Endodermal cell (in vitro differentiated cells): ENCODE data around the gene SLC27A5. TPM values are rescaled to one million over a fixed set of nuclear protein-coding genes. Genes with fewer than 3 reads are reported as not detected.
"Not testable (repeated sequence)": the region's sequence is repeated elsewhere in the genome, so short reads cannot be mapped to it uniquely, and the experiment has no call there.

Experiments
- DNase-seq: peaks from one replicate; pipeline ENCODE4 v3.0.0-alpha.2; 2017
- H3K27ac ChIP-seq: 2 replicates; pipeline ENCODE4 v1.5.1; 2013; ENCODE audit warnings: mild to moderate bottlenecking, low read depth, low read length, moderate library complexity
- H3K27me3 ChIP-seq: 2 replicates; pipeline ENCODE4 v1.6.1; 2013; ENCODE audit warnings: mild to moderate bottlenecking, low read length, moderate library complexity; ENCODE audit not compliant: insufficient read depth, control insufficient read depth, poor library complexity, severe bottlenecking
- H3K36me3 ChIP-seq: 2 replicates; pipeline ENCODE4 v1.7.0; 2013; ENCODE audit warnings: mild to moderate bottlenecking, low read length, moderate library complexity; ENCODE audit not compliant: control insufficient read depth, insufficient read depth
- H3K4me1 ChIP-seq: one replicate; pipeline ENCODE4 v1.7.0; 2013; ENCODE audit warnings: low read length; ENCODE audit not compliant: control insufficient read depth, insufficient read depth
- H3K4me3 ChIP-seq: 2 replicates; pipeline ENCODE4 v1.5.1; 2013; ENCODE audit warnings: mild to moderate bottlenecking, low read length, moderate library complexity
- H3K9ac ChIP-seq: 2 replicates; pipeline ENCODE4 v1.6.1; 2013; ENCODE audit warnings: mild to moderate bottlenecking, low read length, moderate library complexity; ENCODE audit not compliant: poor library complexity, severe bottlenecking; ENCODE audit errors: extremely low read depth
- H3K9me3 ChIP-seq: 2 replicates; pipeline ENCODE4 v1.6.1; 2013; ENCODE audit warnings: mild to moderate bottlenecking, low read length, moderate library complexity; ENCODE audit not compliant: control insufficient read depth
- H3K27ac Mint-ChIP-seq: 2 replicates; pipeline ENCODE4 v1.8.0; 2020; ENCODE audit warnings: mixed read lengths
- H3K27me3 Mint-ChIP-seq: 2 replicates; pipeline ENCODE4 v1.8.0; 2021; ENCODE audit warnings: mild to moderate bottlenecking, mixed read lengths; ENCODE audit not compliant: insufficient read depth
- H3K36me3 Mint-ChIP-seq: 2 replicates; pipeline ENCODE4 v1.8.0; 2020; ENCODE audit warnings: low read depth, mixed read lengths
- H3K4me1 Mint-ChIP-seq: 2 replicates; pipeline ENCODE4 v1.8.0; 2020; ENCODE audit warnings: mixed read lengths
- H3K4me3 Mint-ChIP-seq: 2 replicates; pipeline ENCODE4 v1.8.0; 2020; ENCODE audit warnings: mild to moderate bottlenecking, moderate library complexity, mixed read lengths
- H3K9me3 Mint-ChIP-seq: 2 replicates; pipeline ENCODE4 v1.8.0; 2020; ENCODE audit warnings: mild to moderate bottlenecking, mixed read lengths
- CTCF ChIP-seq: fragments of 200-600 bp; sonication (generic); conservative IDR thresholded peaks from 2 replicates; pipeline ENCODE4 v1.5.0; 2021; ENCODE audit warnings: antibody characterized with exemption, mild to moderate bottlenecking
- WGBS, 2 experiments: methylation state at CpG; one replicate each; pipeline versions ENCODE4 v1.1.5 to v1.1.7; 2013; ENCODE audit warnings: missing lambda C conversion rate in 2 of 2, mixed read lengths in 1 of 2; ENCODE audit not compliant: insufficient coverage in 1 of 2, insufficient read length in 1 of 2; 5-methylcytosine and 5-hydroxymethylcytosine counted together
- total RNA-seq, 2 donors: library from RNA; stranded (reverse); fragmentation: NEBNext Ultra II Directional in 1 of 2; extraction: Animal tissue kit (Norgen Biotek cat#: 25700) in 1 of 2; gene quantifications; 2 replicates in 1 of 2; 3 replicates in 1 of 2; pipeline ENCODE4 v1.2.1, GENCODE V29; 2021

The SLC27A5 gene
- total RNA-seq, 2 donors from 2014 or later, result 13.6 to 15.3 TPM

GRCh38 chr19:58509731-58510083 lies 2.1 kb downstream of the SLC27A5 start:
- H3K27ac ChIP-seq, result no peak overlapping the region
- H3K4me3 ChIP-seq, result no peak overlapping the region
- TF ChIP-seq CTCF, result no peak
- H3K4me1 Mint-ChIP-seq, result no peaks in the 10 kb centered on the region
- no peaks in the 10 kb centered on the region for H3K4me1 ChIP-seq
- H3K36me3 Mint-ChIP-seq, result peaks cover 3% of the 10 kb centered on the region
- peaks cover 10% of the 10 kb centered on the region for H3K9me3 ChIP-seq
- 91 to 97% methylated on average over 11 of the region's 11 CpGs for WGBS, 2 experiments
- H3K27me3 Mint-ChIP-seq, result peaks cover 5% of the 10 kb centered on the region
- H3K9ac ChIP-seq, result no peak overlapping the region
- no peaks in the 10 kb centered on the region for H3K27me3 ChIP-seq
- DNase-seq, result no peak
- no peaks in the 10 kb centered on the region for H3K36me3 ChIP-seq
- H3K27ac Mint-ChIP-seq, result no peak overlapping the region
- peaks cover 25% of the 10 kb centered on the region for H3K9me3 Mint-ChIP-seq
- H3K4me3 Mint-ChIP-seq, result no peak overlapping the region

GRCh38 chr19:58507602-58508223 lies 4.1 kb downstream of the SLC27A5 start:
- H3K27ac Mint-ChIP-seq, H3K4me1 ChIP-seq, H3K9ac ChIP-seq, H3K36me3 Mint-ChIP-seq, H3K27me3 ChIP-seq, H3K4me3 Mint-ChIP-seq, H3K4me1 Mint-ChIP-seq, H3K27ac ChIP-seq, H3K4me3 ChIP-seq, DNase-seq, H3K36me3 ChIP-seq: not testable (repeated sequence)
- H3K9me3 ChIP-seq, result peaks cover 10% of the 10 kb centered on the region
- WGBS, 2 experiments, result 87 to 92% methylated on average over 6 to 7 of the region's 8 CpGs
- Mint-ChIP-seq H3K9me3 (peaks cover 31% of the 10 kb centered on the region), H3K27me3 (peaks cover 10% of the 10 kb centered on the region)

- peaks cover 7% of the 10 kb centered on the region for H3K9me3 Mint-ChIP-seq
- no peaks in the 10 kb centered on the region for H3K36me3 Mint-ChIP-seq
- Histone ChIP-seq H3K27me3 (no peaks in the 10 kb centered on the region), H3K4me1 (no peaks in the 10 kb centered on the region), H3K4me3 (peak overlapping the region; percentile 92), H3K27ac (no peak overlapping the region), H3K9me3 (no peaks in the 10 kb centered on the region), H3K36me3 (no peaks in the 10 kb centered on the region), H3K9ac (no peak overlapping the region)
- no peak for TF ChIP-seq CTCF
- peak overlapping the region; percentile 71 for H3K4me3 Mint-ChIP-seq
- WGBS, 2 experiments, result 94 to 100% methylated on average over 8 to 14 of the region's 14 CpGs
- peaks cover 16% of the 10 kb centered on the region for H3K27me3 Mint-ChIP-seq
- H3K4me1 Mint-ChIP-seq, result peaks cover 9% of the 10 kb centered on the region
- DNase-seq, result no peak
- no peak overlapping the region for H3K27ac Mint-ChIP-seq
Observed at GRCh38 chr19:58500242-58500641, 11.6 kb downstream of the SLC27A5 start.
